NCI-H2107 treated with DMSO at 0.1 percent for 48 hours (cell line): Measurements from ENCODE around the gene CTNNA1.
"Not testable (repeated sequence)": the region's sequence is repeated elsewhere in the genome, so short reads cannot be mapped to it uniquely, and the experiment has no call there.

ENCODE experiments used
- DNase-seq: peaks from one replicate; lab custom pipeline; 2025; ENCODE audit not compliant: unreplicated experiment; lab: John Stamatoyannopoulos, UW

CTNNA1 gene

DNA sequence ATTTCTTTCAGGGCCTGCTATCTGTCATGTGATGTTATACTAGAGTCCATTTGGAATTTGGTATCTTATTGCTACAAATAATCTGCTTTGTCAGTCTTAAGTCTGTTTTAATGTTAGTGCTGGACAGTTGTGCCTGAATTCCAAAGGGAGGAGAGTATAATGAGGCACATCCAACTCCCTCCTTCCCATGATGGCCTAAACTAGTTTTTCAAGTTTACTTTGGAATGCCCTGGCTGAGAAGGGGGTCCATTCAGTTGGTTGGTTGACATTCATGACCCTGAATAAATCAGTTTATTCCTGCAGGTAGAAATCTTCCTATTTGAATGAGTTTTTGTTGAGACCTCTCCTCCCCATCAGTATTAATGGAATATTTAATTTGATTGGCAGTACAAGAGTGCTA lies 131.3 kb downstream of the CTNNA1 start:
- DNase-seq = no peak

- no peak for DNase-seq
Observed at GRCh38 chr5:138889994-138890393, 136.8 kb downstream of the CTNNA1 start.

- DNase-seq = no peak
Observed at GRCh38 chr5:138890644-138891043, 137.4 kb downstream of the CTNNA1 start.

GRCh38 chr5:138895918-138896317 lies 142.7 kb downstream of the CTNNA1 start:
- DNase-seq = no peak

DNA sequence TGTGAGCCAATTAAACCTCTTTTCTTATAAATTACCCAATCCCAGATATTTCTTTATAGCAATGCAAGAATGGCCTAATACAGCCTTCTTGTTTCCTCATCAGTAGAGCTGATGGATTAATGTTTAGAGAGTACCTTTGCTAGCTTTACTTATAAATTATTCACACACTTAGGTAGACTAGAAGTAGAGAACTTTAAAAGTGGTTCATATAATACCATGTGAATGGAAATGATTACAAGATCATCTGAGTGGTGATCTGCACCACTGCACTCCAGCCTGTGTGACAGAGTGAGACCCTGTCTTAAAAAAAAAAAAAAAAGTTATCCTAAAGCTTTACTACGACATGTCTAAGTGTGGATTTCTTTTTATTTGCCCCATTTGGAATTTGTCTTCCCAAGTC lies 145.1 kb downstream of the CTNNA1 start:
- DNase-seq = no peak

- no peak for DNase-seq
Observed at GRCh38 chr5:138898742-138899141, 145.5 kb downstream of the CTNNA1 start.

DNA sequence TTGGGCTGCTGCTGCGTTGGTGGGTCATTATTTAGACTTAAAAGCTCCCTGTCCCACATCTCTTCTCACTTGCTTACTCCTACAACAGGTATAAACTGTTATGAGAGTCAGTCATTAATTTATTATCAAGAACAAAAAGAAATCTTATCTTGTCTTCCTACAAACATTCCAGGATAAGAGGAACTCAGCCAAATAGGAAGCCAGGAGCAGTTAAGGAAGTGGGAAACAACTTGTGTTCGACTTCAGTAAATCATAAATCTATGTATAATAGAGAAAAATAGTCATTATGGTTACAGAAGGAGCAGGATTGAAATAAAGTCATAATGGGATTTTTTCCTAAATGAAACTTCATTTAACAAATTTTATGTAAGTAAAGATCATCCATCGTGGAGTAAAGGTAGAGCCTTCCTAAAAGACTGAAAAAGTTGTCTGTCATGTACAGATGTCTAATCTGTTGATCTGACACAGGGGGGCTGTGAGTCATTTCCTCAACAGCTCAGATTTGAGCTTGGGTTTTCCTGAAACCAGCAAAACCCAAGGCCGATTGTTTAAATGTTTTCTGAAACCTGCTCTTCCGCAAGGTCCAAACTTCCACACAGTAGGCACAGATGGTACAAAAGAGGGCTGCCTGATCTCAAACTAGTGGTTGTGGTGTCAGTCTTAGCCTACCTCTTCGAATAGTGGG lies 147.2 kb downstream of the CTNNA1 start:
- no peak for DNase-seq

DNA sequence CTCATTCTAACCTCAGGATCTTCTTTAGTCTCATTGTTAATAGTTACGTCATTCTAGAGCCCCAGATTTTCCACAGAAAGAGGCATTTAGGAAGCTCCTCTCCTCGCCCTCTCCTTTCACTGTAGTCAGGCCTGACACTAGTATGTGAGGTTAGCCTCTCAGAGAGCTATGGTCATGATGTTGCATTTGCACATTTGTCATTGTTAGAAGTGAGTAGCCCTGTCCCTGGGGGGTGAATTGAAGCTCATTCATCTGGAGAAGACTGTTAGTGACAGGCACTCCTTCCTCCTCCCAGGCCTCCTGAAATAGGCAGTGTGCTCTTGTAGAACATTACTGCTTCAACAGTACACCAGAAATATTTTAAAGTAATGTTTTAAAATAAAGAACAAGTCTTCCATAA lies 148.5 kb downstream of the CTNNA1 start:
- DNase-seq = no peak

- no peak for DNase-seq
Observed at GRCh38 chr5:138903130-138903775, 150.0 kb downstream of the CTNNA1 start.

- DNase-seq = no peak
Observed at GRCh38 chr5:138905541-138905940, 152.3 kb downstream of the CTNNA1 start.

DNA sequence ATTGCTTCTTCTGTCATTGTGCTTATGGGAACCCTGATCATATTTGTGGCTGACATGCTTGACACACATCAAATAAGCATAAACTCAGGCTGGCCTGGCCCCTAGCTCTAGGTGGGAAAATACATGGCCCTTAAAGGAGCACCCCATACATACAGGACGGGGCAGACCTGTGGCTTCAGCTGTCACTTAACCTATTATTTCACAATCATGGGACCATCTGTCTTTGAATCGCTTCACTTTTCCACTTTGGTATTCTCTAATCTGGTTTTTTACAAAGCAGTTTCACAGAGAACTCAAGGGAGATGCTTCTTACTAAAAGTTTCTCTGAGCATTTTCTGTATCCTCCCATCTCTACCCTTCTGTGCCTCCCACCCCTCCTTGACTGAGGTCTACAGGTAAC lies 156.5 kb downstream of the CTNNA1 start:
- DNase-seq = no peak

DNA sequence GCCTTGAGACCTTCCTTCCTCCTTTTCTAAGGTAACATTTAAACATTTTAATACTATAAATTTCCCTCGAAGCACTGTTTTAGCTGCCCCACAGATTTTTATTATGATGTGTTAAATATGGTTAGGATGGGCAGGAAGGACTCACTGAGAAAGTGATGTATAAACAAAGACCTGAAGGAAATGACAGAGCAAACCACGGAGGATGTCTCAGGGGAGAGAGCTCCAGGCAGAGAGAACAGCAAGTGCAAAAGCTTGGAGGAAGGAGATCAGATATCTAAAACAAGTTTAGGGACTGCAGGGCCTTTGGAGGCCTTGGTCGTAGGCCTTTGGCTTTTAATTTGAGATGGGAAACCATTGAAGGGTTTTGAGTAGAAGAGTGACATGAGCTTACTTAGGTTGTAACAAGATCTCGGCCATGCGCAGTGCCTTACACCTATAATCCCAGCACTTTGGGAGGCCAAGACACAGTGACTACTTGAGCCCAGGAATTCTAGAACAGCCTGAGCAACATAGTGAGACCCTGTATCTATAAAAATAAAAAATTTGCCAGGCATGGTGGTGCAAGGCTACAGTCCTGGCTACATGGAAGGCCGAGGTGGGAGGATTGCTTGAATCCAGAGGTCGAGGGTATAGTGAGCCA lies 157.4 kb downstream of the CTNNA1 start:
- DNase-seq = no peak

GRCh38 chr5:138911441-138911840 lies 158.2 kb downstream of the CTNNA1 start:
- DNase-seq = no peak

DNA sequence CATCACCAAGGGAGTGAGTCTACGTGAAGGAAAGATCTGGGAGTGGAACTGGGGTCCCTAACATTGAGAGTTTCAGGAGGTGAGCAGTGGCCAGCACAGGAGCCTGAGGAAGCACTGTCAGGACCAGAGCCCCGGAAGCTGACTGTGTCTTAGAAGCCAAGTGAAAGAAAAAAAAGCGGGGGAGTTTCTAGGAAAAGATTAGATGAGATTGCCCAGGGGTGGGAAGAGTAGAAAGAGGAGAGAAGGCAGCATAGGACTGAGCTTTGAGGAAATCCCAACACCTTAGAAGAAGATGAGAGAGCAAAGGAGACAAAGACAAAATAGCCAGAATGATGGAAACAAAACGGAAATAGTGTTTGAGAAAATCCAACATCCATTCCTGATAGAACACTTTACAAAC lies 158.9 kb downstream of the CTNNA1 start:
- DNase-seq = no peak

- no peak for DNase-seq
Observed at GRCh38 chr5:138913773-138914172, 160.5 kb downstream of the CTNNA1 start.

- no peak for DNase-seq
Observed at GRCh38 chr5:138914338-138914737, 161.1 kb downstream of the CTNNA1 start.

DNA sequence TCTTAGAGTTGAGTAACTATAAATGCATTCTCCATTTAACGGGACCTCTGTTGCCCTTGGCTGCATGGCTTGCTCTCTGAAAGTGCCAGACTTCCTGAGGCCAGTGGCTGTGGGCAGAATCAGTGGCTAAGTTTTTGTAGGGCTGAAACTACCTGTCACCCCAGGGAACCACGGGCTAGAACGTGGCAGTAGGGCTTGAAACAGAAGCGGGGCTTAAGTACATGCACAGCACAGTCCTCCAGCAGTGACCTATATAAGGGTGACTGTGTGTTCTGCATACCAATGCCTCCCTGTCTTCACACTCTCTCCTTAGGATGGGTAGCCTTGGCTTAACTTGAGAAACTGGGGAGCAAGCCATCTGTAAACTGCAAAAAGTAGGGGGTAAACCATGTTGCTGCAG lies 165.5 kb downstream of the CTNNA1 start:
- no peak for DNase-seq

DNA sequence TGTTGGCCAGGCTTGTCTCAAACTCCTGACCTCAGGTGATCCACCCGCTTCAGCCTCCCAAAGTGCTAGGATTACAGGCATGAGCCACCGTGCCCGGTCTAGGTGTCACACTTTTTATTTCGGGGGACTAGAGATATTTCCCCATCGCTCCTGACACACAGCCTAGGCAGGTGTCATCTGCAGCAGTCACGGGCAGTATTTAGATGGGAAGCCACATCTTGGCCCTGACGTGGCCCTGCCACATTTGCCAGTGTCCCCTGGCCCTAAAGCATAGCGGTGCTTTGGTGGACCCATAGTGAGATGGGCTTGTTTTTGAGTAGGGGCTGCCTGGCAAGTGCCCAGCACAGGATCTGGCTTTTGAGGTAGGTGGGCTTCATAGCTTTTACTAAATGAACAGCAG lies 167.0 kb downstream of the CTNNA1 start:
- DNase-seq = no peak

GRCh38 chr5:138921362-138921761 lies 168.1 kb downstream of the CTNNA1 start:
- not testable (repeated sequence) for DNase-seq

DNA sequence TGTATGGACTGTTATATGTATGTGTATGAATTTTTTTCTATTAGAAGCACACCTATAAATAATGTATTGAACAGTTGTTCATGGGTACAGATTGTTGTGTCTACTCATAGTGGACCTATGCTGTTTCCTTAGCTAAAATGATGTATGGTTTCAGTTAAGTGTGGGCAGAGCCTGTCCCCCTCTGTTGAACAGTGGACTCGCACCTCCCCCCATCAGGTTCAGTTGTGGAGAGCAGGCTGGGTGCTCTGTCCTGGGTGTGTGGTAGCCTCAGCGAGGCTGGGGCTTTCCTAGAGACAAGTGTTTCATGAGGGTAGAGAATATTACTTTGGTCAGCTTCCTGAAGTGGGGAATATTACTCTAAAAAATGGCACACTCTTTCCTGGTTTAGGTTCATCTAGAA lies 169.3 kb downstream of the CTNNA1 start:
- no peak for DNase-seq

DNA sequence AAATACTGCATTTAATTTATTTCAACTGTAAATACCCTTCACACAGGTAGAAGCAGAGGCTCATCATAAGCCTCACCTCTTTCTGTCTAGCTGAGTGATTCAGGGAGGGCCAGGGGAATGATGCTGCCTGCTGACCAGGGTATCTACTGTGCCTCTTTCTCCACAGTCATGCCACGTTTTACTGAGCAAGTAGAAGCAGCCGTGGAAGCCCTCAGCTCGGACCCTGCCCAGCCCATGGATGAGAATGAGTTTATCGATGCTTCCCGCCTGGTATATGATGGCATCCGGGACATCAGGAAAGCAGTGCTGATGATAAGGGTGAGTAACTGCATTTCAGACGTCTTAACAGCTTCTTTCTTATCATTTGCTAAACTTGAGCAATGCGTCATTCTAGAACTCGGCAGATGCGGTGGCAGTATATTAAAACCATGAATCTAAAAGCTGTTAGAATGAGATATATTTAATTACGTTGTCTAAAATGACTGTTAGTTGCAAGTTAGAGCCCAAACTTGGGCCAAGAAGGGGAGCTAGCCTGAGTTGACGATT lies 171.9 kb downstream of the CTNNA1 start:
- no peak for DNase-seq

DNA sequence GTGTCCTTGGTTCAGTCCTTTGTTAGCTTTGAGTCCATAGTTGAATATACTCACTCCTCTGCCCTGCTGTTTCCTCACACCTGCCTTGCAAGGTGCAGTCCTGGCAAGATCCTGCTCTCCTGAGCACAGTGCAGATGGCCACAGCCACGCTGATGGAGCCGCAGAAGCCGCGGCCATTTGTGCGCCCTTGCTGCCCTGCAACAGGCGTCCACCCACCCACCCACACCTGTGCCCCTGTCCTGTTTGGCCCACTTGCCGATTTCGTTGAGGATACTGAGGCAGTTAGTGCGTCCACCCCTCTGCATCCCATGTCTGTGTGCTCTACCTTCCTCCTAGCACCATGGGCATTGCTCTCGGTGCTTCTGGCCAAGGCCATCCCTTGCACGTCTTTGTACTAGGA lies 173.0 kb downstream of the CTNNA1 start:
- no peak for DNase-seq
